CD4-positive, alpha-beta T cell (primary cell): ENCODE data around the gene GANC. TPM values are rescaled to one million over a fixed set of nuclear protein-coding genes. Genes with fewer than 3 reads are reported as not detected.
"Not testable (repeated sequence)": the region's sequence is repeated elsewhere in the genome, so short reads cannot be mapped to it uniquely, and the experiment has no call there.

Experiments
- ATAC-seq: fragments of 200-7000 bp; cut with Tn5 transposase; one replicate; pipeline ENCODE4 v1.10.0; 2022; ENCODE audit warnings: mild to moderate bottlenecking; ENCODE audit not compliant: poor library complexity
- CTCF ChIA-PET: fragments of 350-600 bp; sonication (Branson Sonifier 250); formaldehyde crosslinking; loops from one replicate; lab custom pipeline; 2021; ENCODE audit warnings: antibody characterized with exemption, inconsistent platforms; lab: Charles Lee
- POLR2A ChIA-PET: fragments of 350-600 bp; sonication (Branson Sonifier 250); formaldehyde crosslinking; loops from one replicate; lab custom pipeline; 2021; ENCODE audit warnings: antibody characterized with exemption, inconsistent platforms; lab: Charles Lee
- DNase-seq, 14 experiments: peaks; one replicate each; pipeline ENCODE4 v3.0.0-alpha.2; 2013 to 2020; ENCODE audit warnings: mixed read lengths in 2 of 14
- H3K27ac ChIP-seq, 2 donors: one replicate each; pipeline versions ENCODE4 v1.5.1 to v1.7.0; 2013; ENCODE audit warnings: low read length in 2 of 2, low read depth in 1 of 2, mild to moderate bottlenecking in 1 of 2
- H3K27me3 ChIP-seq, 2 experiments: 1 replicate in 1 of 2; 2 replicates in 1 of 2; pipeline versions ENCODE4 v1.6.1 to v1.7.0; 2013; ENCODE audit warnings: low read length in 2 of 2, control low read depth in 1 of 2, mild to moderate bottlenecking in 1 of 2, moderate library complexity in 1 of 2; ENCODE audit not compliant: insufficient read depth in 2 of 2, control insufficient read depth in 1 of 2
- H3K36me3 ChIP-seq: one replicate; pipeline ENCODE4 v1.6.1; 2013; ENCODE audit warnings: low read length, control low read depth; ENCODE audit not compliant: insufficient read depth
- H3K4me1 ChIP-seq: one replicate; pipeline ENCODE4 v1.6.1; 2013; ENCODE audit warnings: low read length, control low read depth; ENCODE audit not compliant: insufficient read depth
- H3K4me3 ChIP-seq: one replicate; pipeline ENCODE4 v1.5.1; 2013; ENCODE audit warnings: mild to moderate bottlenecking, low read length, moderate library complexity
- H3K9me3 ChIP-seq, 2 experiments: 1 replicate in 1 of 2; 2 replicates in 1 of 2; pipeline versions ENCODE4 v1.6.1 to v1.7.0; 2013; ENCODE audit warnings: low read length in 2 of 2, mild to moderate bottlenecking in 2 of 2, control low read depth in 1 of 2, moderate library complexity in 1 of 2; ENCODE audit not compliant: control insufficient read depth in 1 of 2, insufficient read depth in 1 of 2
- H3K27ac Mint-ChIP-seq: one replicate; pipeline ENCODE4 v1.8.0; 2020; ENCODE audit warnings: mixed read lengths
- H3K27me3 Mint-ChIP-seq: one replicate; pipeline ENCODE4 v1.8.0; 2021; ENCODE audit warnings: mixed read lengths
- H3K36me3 Mint-ChIP-seq: one replicate; pipeline ENCODE4 v1.8.0; 2021; ENCODE audit warnings: low read depth, mixed read lengths
- H3K4me1 Mint-ChIP-seq: one replicate; pipeline ENCODE4 v1.8.0; 2021; ENCODE audit warnings: low read depth, mixed read lengths
- H3K4me3 Mint-ChIP-seq: one replicate; pipeline ENCODE4 v1.8.0; 2020; ENCODE audit warnings: mild to moderate bottlenecking, mixed read lengths
- H3K9me3 Mint-ChIP-seq: one replicate; pipeline ENCODE4 v1.8.0; 2020; ENCODE audit warnings: mixed read lengths
- intact Hi-C, 2 experiments: fragments of 100-400 bp; cut with DNase I in 1 of 2; cut with micrococcal nuclease in 1 of 2; formaldehyde crosslinking; loops; one replicate each; pipeline versions ENCODE4 v1.15.1 to v1.9.0; 2023 to 2025; cut with DNase I, micrococcal nuclease
- total RNA-seq, 174 experiments: library from RNA in 2 of 174; stranded (reverse) in 2 of 174; gene quantifications; one replicate each; pipeline ENCODE4 v1.2.3 and lab custom pipeline; 2021 to 2026
- TF ChIP-seq, protein P1 (sequence below): fragments of 200-600 bp; IDR thresholded peaks from one replicate; pipeline ENCODE4 v1.8.0; 2022; ENCODE audit warnings: antibody characterized with exemption, mild to moderate bottlenecking

GANC gene
- total RNA-seq, 2 experiments from 2014 or later: 22.3 to 23.9 TPM

DNA sequence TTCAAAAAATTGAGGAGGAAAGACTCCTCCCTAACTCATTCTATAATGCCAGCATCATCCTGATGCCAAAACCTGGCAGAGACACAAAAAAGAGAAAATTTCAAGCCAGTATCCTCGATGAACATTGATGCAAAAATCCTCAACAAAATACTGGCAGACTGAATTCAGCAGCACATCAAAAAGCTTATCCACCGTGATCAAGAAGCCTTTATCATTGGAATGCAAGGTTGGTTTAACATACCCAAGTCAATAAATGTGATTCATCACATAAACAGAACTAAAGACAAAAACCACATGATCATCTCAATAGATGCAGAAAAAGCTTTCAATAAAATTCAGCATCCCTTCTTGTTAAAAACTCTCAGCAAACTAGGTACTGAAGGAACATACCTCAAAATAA is 62.1 kb downstream of the GANC start:
- no peak overlapping the region for H3K27ac Mint-ChIP-seq
- Histone ChIP-seq H3K4me3 (no peak overlapping the region), H3K4me1 (no peaks in the 10 kb centered on the region), H3K27me3 (no peaks in the 10 kb centered on the region), H3K9me3 (peaks cover 0 to 9% of the 10 kb centered on the region in 2 experiments), H3K27ac (no peak overlapping the region), H3K36me3 (peaks cover 2% of the 10 kb centered on the region)
- no peaks in the 10 kb centered on the region for H3K4me1 Mint-ChIP-seq
- TF ChIP-seq, protein P1, sequence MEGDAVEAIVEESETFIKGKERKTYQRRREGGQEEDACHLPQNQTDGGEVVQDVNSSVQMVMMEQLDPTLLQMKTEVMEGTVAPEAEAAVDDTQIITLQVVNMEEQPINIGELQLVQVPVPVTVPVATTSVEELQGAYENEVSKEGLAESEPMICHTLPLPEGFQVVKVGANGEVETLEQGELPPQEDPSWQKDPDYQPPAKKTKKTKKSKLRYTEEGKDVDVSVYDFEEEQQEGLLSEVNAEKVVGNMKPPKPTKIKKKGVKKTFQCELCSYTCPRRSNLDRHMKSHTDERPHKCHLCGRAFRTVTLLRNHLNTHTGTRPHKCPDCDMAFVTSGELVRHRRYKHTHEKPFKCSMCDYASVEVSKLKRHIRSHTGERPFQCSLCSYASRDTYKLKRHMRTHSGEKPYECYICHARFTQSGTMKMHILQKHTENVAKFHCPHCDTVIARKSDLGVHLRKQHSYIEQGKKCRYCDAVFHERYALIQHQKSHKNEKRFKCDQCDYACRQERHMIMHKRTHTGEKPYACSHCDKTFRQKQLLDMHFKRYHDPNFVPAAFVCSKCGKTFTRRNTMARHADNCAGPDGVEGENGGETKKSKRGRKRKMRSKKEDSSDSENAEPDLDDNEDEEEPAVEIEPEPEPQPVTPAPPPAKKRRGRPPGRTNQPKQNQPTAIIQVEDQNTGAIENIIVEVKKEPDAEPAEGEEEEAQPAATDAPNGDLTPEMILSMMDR: no peak
- no peak overlapping the region for H3K4me3 Mint-ChIP-seq
- ATAC-seq (no peak), DNase-seq (no peak)
- H3K36me3 Mint-ChIP-seq: peaks cover 59% of the 10 kb centered on the region
- CTCF ChIA-PET: no interaction called here
- H3K9me3 Mint-ChIP-seq: peaks cover 3% of the 10 kb centered on the region
- no peaks in the 10 kb centered on the region for H3K27me3 Mint-ChIP-seq
- POLR2A ChIA-PET: no interaction called here
- intact Hi-C loops: no loop called here

DNA sequence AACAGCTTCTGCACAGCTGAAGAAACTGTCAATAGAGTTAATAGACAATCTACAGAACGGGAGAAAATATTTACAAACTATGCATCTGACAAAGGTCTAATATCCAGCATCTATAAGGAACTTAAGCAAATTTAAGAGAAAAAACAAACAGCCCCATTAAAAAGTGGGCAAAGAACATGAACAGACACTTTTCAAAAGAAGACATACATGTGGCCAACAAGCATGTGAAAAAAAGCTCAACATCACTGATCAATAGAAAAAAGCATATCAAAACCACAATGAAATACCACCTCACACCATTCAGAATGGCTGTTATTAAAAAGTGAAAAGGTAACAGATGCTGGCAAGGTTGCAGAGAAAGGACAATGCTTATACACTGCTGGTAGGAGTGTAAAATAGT is 63.6 kb downstream of the GANC start:
- ATAC-seq, CTCF ChIA-PET: not testable (repeated sequence)

DNA sequence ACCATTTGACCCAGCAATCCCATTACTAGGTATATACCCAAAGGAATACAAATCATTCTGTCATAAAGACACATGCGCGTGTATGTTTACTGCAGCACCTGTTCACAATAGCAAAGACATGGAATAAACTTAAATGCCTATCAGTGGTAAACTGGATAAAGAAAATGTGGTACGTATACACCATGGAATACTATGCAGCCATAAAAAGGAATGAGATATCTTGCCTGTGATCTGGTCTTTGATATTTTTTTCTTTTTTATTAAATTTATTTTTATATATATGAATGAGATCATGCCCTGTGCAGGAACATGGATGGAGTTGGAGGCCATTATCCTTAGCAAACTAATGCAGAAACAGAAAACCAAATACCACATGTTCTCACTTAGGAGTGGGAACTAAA is 64.1 kb downstream of the GANC start:
- H3K4me3 Mint-ChIP-seq, POLR2A ChIA-PET, H3K27me3 ChIP-seq, H3K9me3 ChIP-seq, H3K27ac ChIP-seq, H3K36me3 ChIP-seq, ATAC-seq, DNase-seq, H3K27me3 Mint-ChIP-seq, H3K4me1 Mint-ChIP-seq, CTCF ChIA-PET, intact Hi-C loops, H3K9me3 Mint-ChIP-seq, H3K4me3 ChIP-seq, H3K27ac Mint-ChIP-seq, H3K4me1 ChIP-seq: not testable (repeated sequence)
- peaks cover 47% of the 10 kb centered on the region for H3K36me3 Mint-ChIP-seq

More for the DNA sequence above, 63.6 kb downstream of the GANC start:
- H3K4me1 ChIP-seq, H3K9me3 Mint-ChIP-seq, H3K27ac ChIP-seq, intact Hi-C loops, DNase-seq, H3K36me3 ChIP-seq, H3K4me3 ChIP-seq, H3K4me3 Mint-ChIP-seq, H3K4me1 Mint-ChIP-seq, POLR2A ChIA-PET, H3K27me3 ChIP-seq, H3K27me3 Mint-ChIP-seq, H3K9me3 ChIP-seq, H3K27ac Mint-ChIP-seq: not testable (repeated sequence)
- H3K36me3 Mint-ChIP-seq: peaks cover 47% of the 10 kb centered on the region

DNA sequence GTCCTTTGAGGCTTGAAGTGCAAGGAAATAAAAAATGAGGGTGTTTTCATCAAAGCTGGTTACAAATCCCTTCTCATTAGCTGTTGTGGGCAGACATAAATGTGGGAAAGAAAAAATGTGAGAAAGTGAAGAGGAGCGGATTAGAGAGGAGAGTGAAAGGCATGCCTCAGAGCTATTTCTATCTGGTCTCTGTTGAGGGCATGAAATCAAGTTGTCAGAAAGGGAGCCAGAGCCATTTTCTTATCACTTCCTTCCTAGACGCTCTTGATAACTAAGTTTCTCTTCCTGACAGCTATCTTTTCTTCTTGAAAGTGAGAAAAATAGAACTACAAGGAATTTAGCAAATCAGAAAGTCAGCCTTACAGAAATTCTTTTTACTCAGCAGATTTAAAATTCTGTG is 65.5 kb downstream of the GANC start:
- H3K36me3 Mint-ChIP-seq: peaks cover 49% of the 10 kb centered on the region
- intact Hi-C loops: no loop called here
- ChIA-PET POLR2A (no interaction called here), CTCF (interaction anchor here (1.4 kb wide), 1 partner anchor 9 kb away, joined by 3 read pairs; no protein-coding TSS in a partner anchor)
- Histone ChIP-seq H3K4me1 (no peaks in the 10 kb centered on the region), H3K4me3 (no peak overlapping the region), H3K27ac (no peak overlapping the region), H3K9me3 (peaks cover 0 to 9% of the 10 kb centered on the region in 2 experiments), H3K27me3 (no peaks in the 10 kb centered on the region), H3K36me3 (peaks cover 6% of the 10 kb centered on the region)
- H3K4me1 Mint-ChIP-seq: no peaks in the 10 kb centered on the region
- peaks cover 3% of the 10 kb centered on the region for H3K9me3 Mint-ChIP-seq
- H3K27me3 Mint-ChIP-seq: no peaks in the 10 kb centered on the region
- DNase-seq (no peak), ATAC-seq (no peak)
- TF ChIP-seq, protein P1: no peak
- H3K27ac Mint-ChIP-seq: no peak overlapping the region
- no peak overlapping the region for H3K4me3 Mint-ChIP-seq
